GM12892 (cell line): ENCODE measurements around the gene ATP8A2.

Source experiments
- POLR2A ChIP-seq: IDR thresholded peaks from 2 replicates; pipeline ENCODE4 v1.6.1; 2011; ENCODE audit warnings: low read depth, low read length, control low read depth
- POLR2AphosphoS5 ChIP-seq: IDR thresholded peaks from 2 replicates; pipeline ENCODE4 v1.6.1; 2011; ENCODE audit warnings: low read depth, low read length, control low read depth

GRCh38 chr13:25379011-25379410, 7.2 kb downstream of the ATP8A2 start:
- TF ChIP-seq POLR2AphosphoS5 (no peak), POLR2A (no peak)
